EH (cell line): ENCODE data around the gene ADARB1.

Experiments
- DNase-seq: peaks from one replicate; pipeline ENCODE4 v3.0.0-alpha.2; 2015; ENCODE audit warnings: low read depth

ADARB1 gene

GRCh38 chr21:45074818-45075595 is 627 bp downstream of the ADARB1 start:
- peak; percentile 47 for DNase-seq

GRCh38 chr21:45075596-45076244 is 1.3 kb downstream of the ADARB1 start:
- no peak for DNase-seq

GRCh38 chr21:45076245-45076711 is 1.9 kb downstream of the ADARB1 start:
- DNase-seq: peak; percentile 56

- no peak for DNase-seq
Observed at GRCh38 chr21:45078371-45078770, 4.0 kb downstream of the ADARB1 start.

GRCh38 chr21:45078877-45079281 is 4.5 kb downstream of the ADARB1 start:
- DNase-seq: peak; percentile 89

- DNase-seq: no peak
Observed at GRCh38 chr21:45079351-45079750, 5.0 kb downstream of the ADARB1 start.

GRCh38 chr21:45080232-45080631 is 5.9 kb downstream of the ADARB1 start:
- DNase-seq: no peak

GRCh38 chr21:45080639-45081414 is 6.4 kb downstream of the ADARB1 start:
- DNase-seq: peak; percentile 78

GRCh38 chr21:45081636-45082035 is 7.3 kb downstream of the ADARB1 start:
- DNase-seq: no peak

- no peak for DNase-seq
Observed at GRCh38 chr21:45082736-45083135, 8.4 kb downstream of the ADARB1 start.

- DNase-seq: no peak
Observed at GRCh38 chr21:45084121-45084520, 9.7 kb downstream of the ADARB1 start.

- no peak for DNase-seq
Observed at GRCh38 chr21:45084881-45085536, 10.6 kb downstream of the ADARB1 start.

GRCh38 chr21:45085700-45086099 is 11.3 kb downstream of the ADARB1 start:
- no peak for DNase-seq

GRCh38 chr21:45086337-45086958 is 12.1 kb downstream of the ADARB1 start:
- no peak for DNase-seq

- no peak for DNase-seq
Observed at GRCh38 chr21:45087022-45087823, 12.8 kb downstream of the ADARB1 start.

GRCh38 chr21:45088116-45088515 is 13.7 kb downstream of the ADARB1 start:
- no peak for DNase-seq

- DNase-seq: no peak
Observed at GRCh38 chr21:45088729-45089128, 14.3 kb downstream of the ADARB1 start.

GRCh38 chr21:45089964-45090363 is 15.6 kb downstream of the ADARB1 start:
- no peak for DNase-seq

- no peak for DNase-seq
Observed at GRCh38 chr21:45090966-45091365, 16.6 kb downstream of the ADARB1 start.

- peak; percentile 34 for DNase-seq
Observed at GRCh38 chr21:45091550-45092322, 17.4 kb downstream of the ADARB1 start.
